ENCODE measurements around the gene GLRX3. TPM values are rescaled to one million over a fixed set of nuclear protein-coding genes. Genes with fewer than 3 reads are reported as not detected.
A peak's percentile ranks its signal among the peaks of the same experiment; 100 is the strongest.

The GLRX3 gene
- total RNA-seq, 1 donor from 2014 or later = 111 TPM

GRCh38 chr10:130185591-130185990, 49.4 kb downstream of the GLRX3 start:
- no peak for TF ChIP-seq CTCF (IDR thresholded peaks at IDR 0.05; ENCODE audit: unreplicated experiment)
- Mint-ChIP-seq H3K4me3 (ENCODE audit: unreplicated experiment) (peak overlapping the region; percentile 71), H3K27me3 (ENCODE audit: unreplicated experiment) (peaks cover 13% of the 10 kb centered on the region), H3K36me3 (ENCODE audit: low read depth, unreplicated experiment) (peaks cover 24% of the 10 kb centered on the region), H3K27ac (ENCODE audit: unreplicated experiment) (no peak overlapping the region), H3K4me1 (ENCODE audit: unreplicated experiment) (peaks cover under 1% of the 10 kb centered on the region), H3K9me3 (ENCODE audit: unreplicated experiment) (no peaks in the 10 kb centered on the region)
- DNase-seq (ENCODE audit: low spot score) = no peak

- Mint-ChIP-seq H3K36me3 (ENCODE audit: low read depth, unreplicated experiment) (peaks cover 20% of the 10 kb centered on the region), H3K27me3 (ENCODE audit: unreplicated experiment) (peaks cover 23% of the 10 kb centered on the region), H3K4me1 (ENCODE audit: unreplicated experiment) (no peaks in the 10 kb centered on the region), H3K4me3 (ENCODE audit: unreplicated experiment) (peak overlapping the region; percentile 62), H3K9me3 (ENCODE audit: unreplicated experiment) (no peaks in the 10 kb centered on the region), H3K27ac (ENCODE audit: unreplicated experiment) (no peak overlapping the region)
- no peak for TF ChIP-seq CTCF (IDR thresholded peaks at IDR 0.05; ENCODE audit: unreplicated experiment)
- no peak for DNase-seq (ENCODE audit: low spot score)
Measured at GRCh38 chr10:130188195-130189175, 52.3 kb downstream of the GLRX3 start.

GRCh38 chr10:130189608-130190054, 53.4 kb downstream of the GLRX3 start:
- no peak for TF ChIP-seq CTCF (IDR thresholded peaks at IDR 0.05; ENCODE audit: unreplicated experiment)
- H3K4me1 Mint-ChIP-seq (ENCODE audit: unreplicated experiment) = no peaks in the 10 kb centered on the region
- no peak overlapping the region for H3K27ac Mint-ChIP-seq (ENCODE audit: unreplicated experiment)
- H3K4me3 Mint-ChIP-seq (ENCODE audit: unreplicated experiment) = no peak overlapping the region
- H3K27me3 Mint-ChIP-seq (ENCODE audit: unreplicated experiment) = peaks cover 25% of the 10 kb centered on the region
- no peaks in the 10 kb centered on the region for H3K9me3 Mint-ChIP-seq (ENCODE audit: unreplicated experiment)
- peaks cover 19% of the 10 kb centered on the region for H3K36me3 Mint-ChIP-seq (ENCODE audit: low read depth, unreplicated experiment)
- DNase-seq (ENCODE audit: low spot score) = no peak

- Mint-ChIP-seq H3K4me1 (ENCODE audit: unreplicated experiment) (no peaks in the 10 kb centered on the region), H3K27ac (ENCODE audit: unreplicated experiment) (no peak overlapping the region), H3K9me3 (ENCODE audit: unreplicated experiment) (no peaks in the 10 kb centered on the region), H3K36me3 (ENCODE audit: low read depth, unreplicated experiment) (peaks cover 17% of the 10 kb centered on the region), H3K4me3 (ENCODE audit: unreplicated experiment) (no peak overlapping the region), H3K27me3 (ENCODE audit: unreplicated experiment) (peaks cover 25% of the 10 kb centered on the region)
- peak; percentile 94 for DNase-seq (ENCODE audit: low spot score)
- TF ChIP-seq CTCF (IDR thresholded peaks at IDR 0.05; ENCODE audit: unreplicated experiment) = peak; percentile 100
Measured at GRCh38 chr10:130190055-130190736, 54.0 kb downstream of the GLRX3 start.
